Muscle of arm (tissue), 12 donors: ENCODE results near the gene UBQLN4. TPM values are rescaled to one million over a fixed set of nuclear protein-coding genes. Genes with fewer than 3 reads are reported as not detected.

Experiments used
- polyA plus RNA-seq, 12 donors: library from polyadenylated mRNA; unstranded; fragments of 120-200 nt; gene quantifications; one replicate each; pipeline ENCODE4 v1.2.1, GENCODE V29; 2013; ENCODE audit not compliant: insufficient read length in 12 of 12

The UBQLN4 gene
- polyA plus RNA-seq, 12 donors = 40.2 to 55.3 (median 47.1) TPM; not detected in 1

Other genes starting within 250 kb of the UBQLN4 start
- 10 to 100 TPM in 11 of 12 donors, not detected in 1; 25.0 to 47.3 (median 33.2) TPM for gene GON4L, start 196.6 kb downstream of the UBQLN4 start, polyA plus RNA-seq
- 100 to 1,000 TPM in 1 of 12 donors, 10 to 100 TPM in 11; 13.6 to 133 (median 16.9) TPM for gene SYT11, start 194.2 kb downstream of the UBQLN4 start, polyA plus RNA-seq
- gene RIT1, start 142.4 kb downstream of the UBQLN4 start, polyA plus RNA-seq = 10 to 100 TPM in 11 of 12 donors, not detected in 1; 17.7 to 33.4 (median 28.7) TPM
- gene KHDC4, start 119.4 kb downstream of the UBQLN4 start, polyA plus RNA-seq = 10 to 100 TPM in 11 of 12 donors, not detected in 1; 25.3 to 71.3 (median 37.7) TPM
- under 1 TPM in 7 of 12 donors, not detected in 5; 0.12 to 0.62 (median 0.20) TPM for gene RXFP4, start 112.2 kb downstream of the UBQLN4 start, polyA plus RNA-seq
- 100 to 1,000 TPM; 119 to 396 (median 157) TPM for gene ARHGEF2, start 75.3 kb downstream of the UBQLN4 start, polyA plus RNA-seq
- gene SSR2, start 32.8 kb downstream of the UBQLN4 start, polyA plus RNA-seq = 100 to 1,000 TPM in 11 of 12 donors, not detected in 1; 209 to 317 (median 230) TPM
- gene LAMTOR2, start 984 bp upstream of the UBQLN4 start, polyA plus RNA-seq = 10 to 100 TPM in 11 of 12 donors, not detected in 1; 33.6 to 81.4 (median 36.4) TPM
- 10 to 100 TPM in 3 of 12 donors, 1 to 10 TPM in 1, under 1 TPM in 7, not detected in 1; 0.18 to 39.5 (median 0.65) TPM for gene RAB25, start 7.4 kb upstream of the UBQLN4 start, polyA plus RNA-seq
- gene MEX3A, start 28.7 kb upstream of the UBQLN4 start, polyA plus RNA-seq = 100 to 1,000 TPM in 1 of 12 donors, 10 to 100 TPM in 11; 17.0 to 113 (median 23.9) TPM
- gene LMNA, start 60.9 kb upstream of the UBQLN4 start, polyA plus RNA-seq = 100 to 1,000 TPM; 240 to 804 (median 293) TPM
- gene SEMA4A, start 99.8 kb upstream of the UBQLN4 start, polyA plus RNA-seq = 10 to 100 TPM in 2 of 12 donors, 1 to 10 TPM in 9, not detected in 1; 2.2 to 16.5 (median 3.4) TPM
- 10 to 100 TPM in 11 of 12 donors, not detected in 1; 10.5 to 15.8 (median 12.1) TPM for gene SLC25A44, start 140.3 kb upstream of the UBQLN4 start, polyA plus RNA-seq
- 10 to 100 TPM in 11 of 12 donors, not detected in 1; 37.1 to 66.7 (median 40.6) TPM for gene PMF1, start 159.2 kb upstream of the UBQLN4 start, polyA plus RNA-seq
- gene BGLAP, start 188.4 kb upstream of the UBQLN4 start, polyA plus RNA-seq = 1 to 10 TPM in 6 of 12 donors, under 1 TPM in 4, not detected in 2; 0.38 to 4.8 (median 1.4) TPM
- gene PAQR6, start 194.3 kb upstream of the UBQLN4 start, polyA plus RNA-seq = 1 to 10 TPM in 11 of 12 donors, not detected in 1; 1.6 to 6.9 (median 3.6) TPM
- 10 to 100 TPM in 11 of 12 donors, not detected in 1; 38.6 to 55.8 (median 48.6) TPM for gene SMG5, start 229.0 kb upstream of the UBQLN4 start, polyA plus RNA-seq
- gene TMEM79, start 230.5 kb upstream of the UBQLN4 start, polyA plus RNA-seq = 10 to 100 TPM in 1 of 12 donors, 1 to 10 TPM in 10, not detected in 1; 3.5 to 17.4 (median 4.2) TPM
- 10 to 100 TPM in 11 of 12 donors, not detected in 1; 12.7 to 57.9 (median 21.4) TPM for gene GLMP, start 241.9 kb upstream of the UBQLN4 start, polyA plus RNA-seq
- under 1 TPM in 1 of 12 donors, not detected in 11; 0.27 TPM for gene VHLL, start 245.5 kb upstream of the UBQLN4 start, polyA plus RNA-seq